OCI-LY7 (cell line): Measurements from ENCODE around the gene SLC39A7.

Source experiments
- CTCF ChIP-seq: fragments of 200-600 bp; sonication (generic); conservative IDR thresholded peaks from 2 replicates; pipeline ENCODE4 v1.5.1; 2014; ENCODE audit warnings: mild to moderate bottlenecking, antibody characterized with exemption, low read length, moderate library complexity, mixed read lengths
- EZH2phosphoT487 ChIP-seq: fragments of 200-600 bp; sonication (generic); IDR thresholded peaks from 2 replicates; pipeline ENCODE4 v1.6.1; 2018; ENCODE audit warnings: low read depth, borderline replicate concordance, mild to moderate bottlenecking, mixed run types, antibody characterized with exemption, low read length, moderate library complexity, mixed read lengths

GRCh38 chr6:33217246-33217645, 16.6 kb downstream of the SLC39A7 start:
- TF ChIP-seq CTCF: no peak
- TF ChIP-seq EZH2phosphoT487: no peak
